Lower lobe of right lung (tissue), 2 donors: ENCODE results near the gene P2RX7. TPM values are rescaled to one million over a fixed set of nuclear protein-coding genes. Genes with fewer than 3 reads are reported as not detected.

Experiments
- ATAC-seq, 2 donors: fragments of 200-7000 bp; cut with Tn5 transposase; one replicate each; pipeline ENCODE4 v1.9.1; 2020 to 2022; ENCODE audit warnings: mild to moderate bottlenecking in 2 of 2, moderate library complexity in 2 of 2
- DNase-seq: peaks from one replicate; pipeline ENCODE4 v3.0.0-alpha.2; 2020
- H3K27ac ChIP-seq: fragments of 200-600 bp; one replicate; pipeline ENCODE4 v1.8.0; 2022
- H3K27me3 ChIP-seq: fragments of 200-600 bp; one replicate; pipeline ENCODE4 v1.8.0; 2022; ENCODE audit warnings: low read depth
- H3K36me3 ChIP-seq: fragments of 200-600 bp; one replicate; pipeline ENCODE4 v1.8.0; 2022; ENCODE audit warnings: mild to moderate bottlenecking
- H3K4me1 ChIP-seq: fragments of 200-600 bp; one replicate; pipeline ENCODE4 v1.8.0; 2022
- H3K4me3 ChIP-seq: fragments of 200-600 bp; one replicate; pipeline ENCODE4 v1.8.0; 2022; ENCODE audit warnings: mild to moderate bottlenecking
- H3K9me3 ChIP-seq: fragments of 200-600 bp; one replicate; pipeline ENCODE4 v1.8.0; 2022
- intact Hi-C: fragments of 100-400 bp; cut with DNase I; formaldehyde crosslinking; loops from one replicate; pipeline ENCODE4 v1.11.0; 2022
- total RNA-seq: library from RNA; stranded (reverse); fragmentation: NEBNext Ultra II Directional; extraction: Animal tissue kit (Norgen Biotek cat#: 25700); gene quantifications from one replicate; pipeline ENCODE4 v1.2.1, GENCODE V29; 2021
- TF ChIP-seq, protein P1 (sequence below): fragments of 200-600 bp; IDR thresholded peaks from one replicate; pipeline ENCODE4 v1.8.0; 2022; ENCODE audit warnings: antibody characterized with exemption, mild to moderate bottlenecking
- donor health status: DM: no; HTN: yes; CAD: no; lungs with severe emphysema.

Gene P2RX7
- total RNA-seq, 1 donor from 2014 or later: 20.5 TPM

DNA sequence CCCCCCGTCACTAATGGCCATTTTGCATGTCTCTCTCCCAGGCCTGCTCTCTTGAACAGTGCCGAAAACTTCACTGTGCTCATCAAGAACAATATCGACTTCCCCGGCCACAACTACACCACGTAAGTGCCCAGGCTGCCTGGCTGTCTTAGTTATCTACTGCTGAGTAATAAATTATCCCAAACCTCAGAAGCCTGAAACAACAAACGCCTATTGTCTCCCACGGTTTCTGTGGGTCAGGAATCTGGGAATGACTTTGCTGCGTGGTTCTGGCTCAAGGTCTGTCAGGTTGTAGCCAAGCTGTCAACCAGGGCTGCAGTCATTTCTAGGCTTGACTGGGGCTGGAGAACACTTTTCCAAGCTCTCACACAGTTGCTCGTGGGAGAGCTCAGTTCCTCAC, 32.6 kb downstream of the P2RX7 start:
- intact Hi-C loops: no loop called here
- ATAC-seq (no peak), DNase-seq (no peak)
- H3K27me3 ChIP-seq: no peaks in the 10 kb centered on the region
- H3K4me1 ChIP-seq: no peaks in the 10 kb centered on the region
- H3K36me3 ChIP-seq: peaks cover 61% of the 10 kb centered on the region
- TF ChIP-seq, protein P1, sequence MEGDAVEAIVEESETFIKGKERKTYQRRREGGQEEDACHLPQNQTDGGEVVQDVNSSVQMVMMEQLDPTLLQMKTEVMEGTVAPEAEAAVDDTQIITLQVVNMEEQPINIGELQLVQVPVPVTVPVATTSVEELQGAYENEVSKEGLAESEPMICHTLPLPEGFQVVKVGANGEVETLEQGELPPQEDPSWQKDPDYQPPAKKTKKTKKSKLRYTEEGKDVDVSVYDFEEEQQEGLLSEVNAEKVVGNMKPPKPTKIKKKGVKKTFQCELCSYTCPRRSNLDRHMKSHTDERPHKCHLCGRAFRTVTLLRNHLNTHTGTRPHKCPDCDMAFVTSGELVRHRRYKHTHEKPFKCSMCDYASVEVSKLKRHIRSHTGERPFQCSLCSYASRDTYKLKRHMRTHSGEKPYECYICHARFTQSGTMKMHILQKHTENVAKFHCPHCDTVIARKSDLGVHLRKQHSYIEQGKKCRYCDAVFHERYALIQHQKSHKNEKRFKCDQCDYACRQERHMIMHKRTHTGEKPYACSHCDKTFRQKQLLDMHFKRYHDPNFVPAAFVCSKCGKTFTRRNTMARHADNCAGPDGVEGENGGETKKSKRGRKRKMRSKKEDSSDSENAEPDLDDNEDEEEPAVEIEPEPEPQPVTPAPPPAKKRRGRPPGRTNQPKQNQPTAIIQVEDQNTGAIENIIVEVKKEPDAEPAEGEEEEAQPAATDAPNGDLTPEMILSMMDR: no peak
- H3K9me3 ChIP-seq: no peaks in the 10 kb centered on the region
- no peak overlapping the region for H3K27ac ChIP-seq
- H3K4me3 ChIP-seq: no peak overlapping the region

DNA sequence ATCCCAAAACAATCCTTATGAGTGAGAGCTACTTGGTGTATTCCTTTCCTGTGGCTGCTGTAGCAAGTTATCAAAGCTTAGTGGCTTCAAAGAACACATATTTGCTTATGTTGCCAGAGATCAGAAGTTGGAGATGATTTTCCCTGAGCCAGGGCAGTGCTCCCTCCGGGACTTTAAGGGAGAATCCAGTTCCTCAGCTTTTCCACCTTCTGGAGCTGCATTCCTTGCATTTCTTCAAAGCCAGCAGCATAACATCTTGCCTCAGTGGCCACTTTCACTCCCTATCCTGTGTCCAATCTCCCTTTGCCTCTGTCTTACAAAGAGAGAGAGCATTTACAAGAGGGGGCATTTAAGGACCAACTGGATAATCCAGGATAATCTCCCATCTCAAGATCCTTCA, 33.7 kb downstream of the P2RX7 start:
- TF ChIP-seq, protein P1: no peak
- H3K4me1 ChIP-seq: no peaks in the 10 kb centered on the region
- no peaks in the 10 kb centered on the region for H3K27me3 ChIP-seq
- no peaks in the 10 kb centered on the region for H3K9me3 ChIP-seq
- DNase-seq: no peak
- ATAC-seq: no peak
- intact Hi-C loops: no loop called here
- peaks cover 57% of the 10 kb centered on the region for H3K36me3 ChIP-seq
- no peak overlapping the region for H3K27ac ChIP-seq
- H3K4me3 ChIP-seq: no peak overlapping the region

DNA sequence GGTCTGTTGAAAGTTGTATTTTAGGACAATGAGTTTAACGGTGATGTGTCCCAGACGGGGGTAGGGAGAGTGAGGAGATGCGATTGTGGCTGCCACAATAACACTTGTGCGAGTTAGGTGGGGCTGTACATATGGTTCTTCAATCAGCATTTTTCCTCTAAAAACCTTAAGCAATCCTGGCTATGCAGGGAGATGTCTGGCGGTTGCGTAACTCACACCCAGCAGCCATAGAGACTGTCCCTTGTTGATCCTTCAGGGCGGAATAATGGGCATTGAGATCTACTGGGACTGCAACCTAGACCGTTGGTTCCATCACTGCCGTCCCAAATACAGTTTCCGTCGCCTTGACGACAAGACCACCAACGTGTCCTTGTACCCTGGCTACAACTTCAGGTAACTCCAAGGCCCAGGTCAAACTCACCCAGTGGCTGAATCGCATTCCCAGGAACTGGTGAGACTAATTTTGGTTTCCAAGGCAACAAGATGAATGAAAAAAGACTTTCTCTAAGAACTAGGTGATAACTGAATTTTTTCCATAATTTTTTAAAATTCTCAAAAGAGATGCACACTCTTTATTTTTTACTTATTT, 34.6 kb downstream of the P2RX7 start:
- H3K27ac ChIP-seq: no peak overlapping the region
- DNase-seq: no peak
- H3K9me3 ChIP-seq: no peaks in the 10 kb centered on the region
- ATAC-seq: no peak
- intact Hi-C loops: no loop called here
- no peak overlapping the region for H3K4me3 ChIP-seq
- no peaks in the 10 kb centered on the region for H3K27me3 ChIP-seq
- no peaks in the 10 kb centered on the region for H3K4me1 ChIP-seq
- TF ChIP-seq, protein P1: no peak
- H3K36me3 ChIP-seq: peaks cover 51% of the 10 kb centered on the region

DNA sequence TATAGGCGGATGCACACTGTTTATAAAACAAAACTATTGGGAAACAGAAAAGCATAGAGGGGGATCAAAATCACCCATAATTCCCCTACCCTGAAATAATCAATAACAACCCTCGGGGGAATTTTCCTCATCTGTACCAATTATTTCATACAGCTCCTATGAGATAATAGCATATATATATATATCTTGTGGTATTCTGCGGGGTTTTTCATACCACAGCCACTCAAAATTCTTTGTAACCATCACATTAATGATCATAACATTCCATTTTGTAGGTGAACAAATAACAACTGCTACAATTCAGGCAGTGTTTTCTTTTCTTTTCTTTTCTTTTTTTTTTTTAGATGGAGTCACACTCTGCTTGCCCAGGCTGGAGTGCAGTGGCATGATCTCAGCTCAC, 35.3 kb downstream of the P2RX7 start:
- TF ChIP-seq, protein P1: no peak
- intact Hi-C loops: no loop called here
- peaks cover 47% of the 10 kb centered on the region for H3K36me3 ChIP-seq

DNA sequence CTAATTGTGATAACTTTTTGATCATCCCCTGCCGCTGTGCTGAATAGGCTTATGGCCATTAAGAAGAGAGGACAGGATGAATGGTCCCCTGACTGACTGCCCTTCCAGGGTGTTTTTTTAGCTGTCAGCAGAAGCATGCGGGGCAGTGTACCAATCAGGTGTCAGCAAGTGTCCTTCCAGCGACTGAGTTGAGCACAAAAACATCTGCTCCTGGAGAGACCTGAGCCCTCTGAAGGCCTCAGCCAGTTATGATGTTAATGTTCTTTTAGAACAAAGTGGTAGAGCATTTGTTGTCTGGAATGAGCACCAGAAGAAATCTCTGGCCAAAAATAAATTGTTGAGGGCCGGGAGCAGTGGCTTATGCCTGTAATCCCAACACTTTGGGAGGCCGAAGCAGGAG, 37.5 kb downstream of the P2RX7 start:
- H3K27me3 ChIP-seq: no peaks in the 10 kb centered on the region
- no peaks in the 10 kb centered on the region for H3K4me1 ChIP-seq
- intact Hi-C loops: no loop called here
- H3K9me3 ChIP-seq: no peaks in the 10 kb centered on the region
- no peak for DNase-seq
- H3K36me3 ChIP-seq: peaks cover 47% of the 10 kb centered on the region
- TF ChIP-seq, protein P1: no peak
- H3K4me3 ChIP-seq: no peak overlapping the region
- no peak overlapping the region for H3K27ac ChIP-seq
- ATAC-seq: no peak

More for the DNA sequence above, 35.3 kb downstream of the P2RX7 start:
- Histone ChIP-seq H3K27me3 (no peaks in the 10 kb centered on the region), H3K4me1 (no peaks in the 10 kb centered on the region), H3K4me3 (no peak overlapping the region), H3K27ac (no peak overlapping the region), H3K9me3 (no peaks in the 10 kb centered on the region)
- ATAC-seq (no peak), DNase-seq (no peak)
